Neural cell (in vitro differentiated cells): ENCODE data around the gene POLR2L. TPM values are rescaled to one million over a fixed set of nuclear protein-coding genes. Genes with fewer than 3 reads are reported as not detected.

Experiments used
- H2AFZ ChIP-seq: fragments of 200-600, 300-800 bp; sonication (generic), shearing (Covaris generic); 2 replicates; pipeline ENCODE4 v1.6.0; 2014; ENCODE audit warnings: low read depth, mild to moderate bottlenecking, antibody characterized with exemption, low read length, moderate library complexity
- H3F3A ChIP-seq: fragments of 200-600 bp; shearing (Covaris generic); 2 replicates; pipeline ENCODE4 v1.6.1; 2016; ENCODE audit warnings: mild to moderate bottlenecking, moderate library complexity, mixed read lengths, antibody characterized with exemption, low read length; ENCODE audit not compliant: insufficient read depth, poor library complexity, severe bottlenecking
- H3K27ac ChIP-seq: fragments of 200-600, 300-800 bp; sonication (generic), shearing (Covaris generic); 2 replicates; pipeline ENCODE4 v1.5.1; 2014; ENCODE audit warnings: mild to moderate bottlenecking, low read length, moderate library complexity
- H3K27me3 ChIP-seq: fragments of 300-800, 200-600 bp; sonication (generic), shearing (Covaris generic); 2 replicates; pipeline ENCODE4 v1.6.0; 2014; ENCODE audit warnings: mild to moderate bottlenecking, low read depth, low read length, moderate library complexity; ENCODE audit not compliant: insufficient read depth
- H3K36me3 ChIP-seq: fragments of 300-800, 200-600 bp; sonication (generic), shearing (Covaris generic); 2 replicates; pipeline ENCODE4 v1.5.1; 2014; ENCODE audit warnings: mild to moderate bottlenecking, antibody characterized with exemption, low read length, moderate library complexity; ENCODE audit not compliant: insufficient read depth
- H3K4me2 ChIP-seq: fragments of 300-800, 200-600 bp; sonication (generic), shearing (Covaris generic); 2 replicates; pipeline ENCODE4 v1.6.0; 2014; ENCODE audit warnings: mild to moderate bottlenecking, low read length
- H3K4me3 ChIP-seq: fragments of 300-800, 200-600 bp; sonication (generic), shearing (Covaris generic); 2 replicates; pipeline ENCODE4 v1.5.1; 2014; ENCODE audit warnings: mild to moderate bottlenecking, low read length, moderate library complexity
- H3K79me2 ChIP-seq: fragments of 200-600 bp; shearing (Covaris generic); replicated peaks from 2 replicates; pipeline ENCODE4 v1.6.0; 2014; ENCODE audit warnings: mild to moderate bottlenecking, low read length, moderate library complexity; ENCODE audit not compliant: insufficient read depth
- H3K9ac ChIP-seq: fragments of 300-800, 200-600 bp; sonication (generic), shearing (Covaris generic); 2 replicates; pipeline ENCODE4 v1.6.1; 2016; ENCODE audit warnings: mild to moderate bottlenecking, low read length, mixed read lengths
- H3K9me2 ChIP-seq: fragments of 200-600 bp; shearing (Covaris generic); 2 replicates; pipeline ENCODE4 v1.6.1; 2016; ENCODE audit warnings: mild to moderate bottlenecking, low read length, mixed read lengths; ENCODE audit not compliant: insufficient read depth
- H3K9me3 ChIP-seq: fragments of 200-600, 300-800 bp; sonication (generic), shearing (Covaris generic); 2 replicates; pipeline ENCODE4 v1.6.1; 2016; ENCODE audit warnings: mild to moderate bottlenecking, mixed run types, low read length, moderate library complexity, mixed read lengths
- H4K20me1 ChIP-seq: fragments of 200-600 bp; shearing (Covaris generic); 2 replicates; pipeline ENCODE4 v1.6.1; 2016; ENCODE audit warnings: mild to moderate bottlenecking, mixed run types; ENCODE audit not compliant: insufficient read depth
- CTCF ChIP-seq: fragments of 450-650 bp; IDR thresholded peaks from 2 replicates; pipeline ENCODE4 v1.5.1; 2014; ENCODE audit warnings: antibody characterized with exemption, mild to moderate bottlenecking, moderate library complexity; ENCODE audit not compliant: poor library complexity, severe bottlenecking
- EP300 ChIP-seq: fragments of 450-650 bp; conservative IDR thresholded peaks from 2 replicates; pipeline ENCODE4 v1.6.1; 2014; ENCODE audit warnings: antibody characterized with exemption, mild to moderate bottlenecking, moderate library complexity; ENCODE audit not compliant: poor library complexity, severe bottlenecking
- EZH2 ChIP-seq: fragments of 200-600, 300-800 bp; shearing (Covaris generic), sonication (generic); IDR thresholded peaks from 2 replicates; pipeline ENCODE4 v1.6.1; 2014; ENCODE audit warnings: antibody characterized with exemption, low read length, borderline replicate concordance, mild to moderate bottlenecking; ENCODE audit not compliant: insufficient read depth, poor library complexity, severe bottlenecking
- MXI1 ChIP-seq: fragments of 450-650 bp; conservative IDR thresholded peaks from 2 replicates; pipeline ENCODE4 v1.6.1; 2014; ENCODE audit warnings: antibody characterized with exemption, mild to moderate bottlenecking; ENCODE audit not compliant: poor library complexity, severe bottlenecking
- POLR2AphosphoS5 ChIP-seq: IDR thresholded peaks from 2 replicates; pipeline ENCODE4 v1.6.1; 2012
- RAD21 ChIP-seq: fragments of 450-650 bp; conservative IDR thresholded peaks from 2 replicates; pipeline ENCODE4 v1.6.1; 2014; ENCODE audit warnings: antibody characterized with exemption, mild to moderate bottlenecking, moderate library complexity
- REST ChIP-seq: IDR thresholded peaks from 2 replicates; pipeline ENCODE4 v1.6.1; 2012; ENCODE audit warnings: borderline replicate concordance
- SMC3 ChIP-seq: fragments of 450-650 bp; conservative IDR thresholded peaks from 2 replicates; pipeline ENCODE4 v1.6.1; 2014; ENCODE audit warnings: antibody characterized with exemption, mild to moderate bottlenecking, moderate library complexity; ENCODE audit not compliant: poor library complexity
- TAF1 ChIP-seq: IDR thresholded peaks from 2 replicates; pipeline ENCODE4 v1.6.1; 2012; ENCODE audit warnings: low read depth
- polyA plus RNA-seq: library from polyadenylated mRNA; depleted of rRNA; stranded (reverse); fragments of >200 nt; gene quantifications from 2 replicates; pipeline ENCODE4 v1.2.3, GENCODE V29; 2014

Gene POLR2L
- polyA plus RNA-seq, 1 donor from 2014 or later, result 62.3 TPM

GRCh38 chr11:853682-854448 is 11.5 kb upstream of the POLR2L start:
- Histone ChIP-seq H3K79me2 (no peaks in the 10 kb centered on the region), H3K9me2 (no peaks in the 10 kb centered on the region), H3K4me2 (no peak overlapping the region), H3K27me3 (peaks cover 5% of the 10 kb centered on the region), H3K4me3 (no peak overlapping the region), H2AFZ (no peak overlapping the region), H3K27ac (no peak overlapping the region), H4K20me1 (no peaks in the 10 kb centered on the region), H3K9ac (no peak overlapping the region), H3K9me3 (no peaks in the 10 kb centered on the region), H3K36me3 (no peaks in the 10 kb centered on the region), H3F3A (no peaks in the 10 kb centered on the region)
- TF ChIP-seq MXI1 (no peak), REST (no peak), RAD21 (no peak), EP300 (no peak), SMC3 (no peak), POLR2AphosphoS5 (no peak), TAF1 (no peak), CTCF (no peak), EZH2 (no peak)

GRCh38 chr11:852762-853161 is 10.4 kb upstream of the POLR2L start:
- peaks cover 5% of the 10 kb centered on the region for H3K27me3 ChIP-seq
- H3K79me2 ChIP-seq, result no peaks in the 10 kb centered on the region
- H3K27ac ChIP-seq, result no peak overlapping the region
- H3K9me3 ChIP-seq, result no peaks in the 10 kb centered on the region
- H3K4me3 ChIP-seq, result no peak overlapping the region
- H4K20me1 ChIP-seq, result no peaks in the 10 kb centered on the region
- H3K36me3 ChIP-seq, result no peaks in the 10 kb centered on the region
- H3K9ac ChIP-seq, result no peak overlapping the region
- TF ChIP-seq REST (no peak), EZH2 (no peak), TAF1 (no peak), EP300 (no peak), CTCF (no peak), RAD21 (no peak), SMC3 (no peak), POLR2AphosphoS5 (no peak), MXI1 (no peak)
- H2AFZ ChIP-seq, result no peak overlapping the region
- no peaks in the 10 kb centered on the region for H3F3A ChIP-seq
- H3K9me2 ChIP-seq, result no peaks in the 10 kb centered on the region
- no peak overlapping the region for H3K4me2 ChIP-seq
